ENCODE measurements around the gene TCAP.

GRCh38 chr17:39625198-39625785, 39.9 kb upstream of the TCAP start:
- TF ChIP-seq POLR2A (IDR thresholded peaks at IDR 0.05): no peak
- TF ChIP-seq CTCF (IDR thresholded peaks at IDR 0.05): no peak
